PC-9 (cell line): ENCODE results near the gene FBXO33. TPM values are rescaled to one million over a fixed set of nuclear protein-coding genes. Genes with fewer than 3 reads are reported as not detected.

Source experiments
- BruUV-seq: library from RNA; stranded (reverse); fragments of 400-500 nt; replicated peaks from 2 replicates; lab custom pipeline; 2021; lab: Mats Ljungman, UMichigan
- CTCF ChIA-PET: fragments of 300-600 bp; sonication (Branson Sonifier 250); formaldehyde crosslinking; loops from one replicate; lab custom pipeline; 2022; ENCODE audit warnings: antibody characterized with exemption; lab: Charles Lee
- POLR2A ChIA-PET: fragments of 300-600 bp; sonication (Branson Sonifier 250); formaldehyde crosslinking; loops from one replicate; lab custom pipeline; 2022; ENCODE audit warnings: antibody characterized with exemption; ENCODE audit not compliant: unreplicated experiment; lab: Charles Lee
- DNase-seq, 2 experiments: peaks; one replicate each; pipeline versions ENCODE4 v3.0.0 to v3.0.0-alpha.2; 2015 to 2022; ENCODE audit warnings: mixed read lengths in 1 of 2
- H2AFZ ChIP-seq: fragments of 200-600 bp; sonication (generic); 2 replicates; pipeline ENCODE4 v1.8.1; 2017; ENCODE audit warnings: antibody characterized with exemption
- H3F3A ChIP-seq: fragments of 200-600 bp; sonication (generic); 2 replicates; pipeline ENCODE4 v1.8.1; 2017; ENCODE audit warnings: antibody characterized with exemption, mild to moderate bottlenecking, low read depth; ENCODE audit not compliant: insufficient read depth
- H3K27ac ChIP-seq: fragments of 200-600 bp; sonication (generic); 2 replicates; pipeline ENCODE4 v1.6.1; 2016; ENCODE audit warnings: mixed run types
- H3K27me3 ChIP-seq: fragments of 200-600 bp; sonication (generic); 2 replicates; pipeline ENCODE4 v1.6.1; 2016; ENCODE audit warnings: low read depth, mixed run types; ENCODE audit not compliant: insufficient read depth
- H3K36me3 ChIP-seq: fragments of 200-600 bp; sonication (generic); 2 replicates; pipeline ENCODE4 v1.6.1; 2016; ENCODE audit warnings: low read depth, mixed run types
- H3K4me1 ChIP-seq: fragments of 200-600 bp; sonication (generic); replicated peaks from 2 replicates; pipeline ENCODE4 v1.6.1; 2016; ENCODE audit warnings: mixed run types; ENCODE audit not compliant: insufficient read depth
- H3K4me2 ChIP-seq: fragments of 200-600 bp; sonication (generic); 2 replicates; pipeline ENCODE4 v1.6.1; 2017; ENCODE audit warnings: mixed run types
- H3K4me3 ChIP-seq: fragments of 200-600 bp; sonication (generic); 2 replicates; pipeline ENCODE4 v1.6.1; 2016; ENCODE audit warnings: mixed run types
- H3K79me2 ChIP-seq: fragments of 200-600 bp; sonication (generic); 2 replicates; pipeline ENCODE4 v1.6.1; 2017; ENCODE audit warnings: low read depth, mixed run types
- H3K9me2 ChIP-seq: fragments of 200-600 bp; sonication (generic); 2 replicates; pipeline ENCODE4 v1.8.1; 2017; ENCODE audit warnings: mild to moderate bottlenecking; ENCODE audit not compliant: insufficient read depth
- H3K9me3 ChIP-seq: fragments of 200-600 bp; sonication (generic); 2 replicates; pipeline ENCODE4 v1.8.1; 2016; ENCODE audit warnings: low read depth; ENCODE audit not compliant: insufficient read depth
- H4K20me1 ChIP-seq: fragments of 200-600 bp; sonication (generic); 2 replicates; pipeline ENCODE4 v1.8.1; 2017; ENCODE audit not compliant: insufficient read depth
- EZH2 ChIP-seq: fragments of 200-600 bp; sonication (generic); IDR thresholded peaks from 2 replicates; pipeline ENCODE4 v1.8.0; 2017; ENCODE audit warnings: antibody characterized with exemption, low read depth
- intact Hi-C: fragments of 100-400 bp; cut with micrococcal nuclease; formaldehyde crosslinking; loops from one replicate; pipeline ENCODE4 v1.10.0; 2022; ENCODE audit not compliant: unreplicated experiment
- total RNA-seq: library from RNA; stranded (reverse); gene quantifications from 2 replicates; pipeline ENCODE4 v1.2.3, GENCODE V29; 2021
- TF ChIP-seq, protein P1 (sequence below): fragments of 200-600 bp; sonication (generic); conservative IDR thresholded peaks from 2 replicates; pipeline ENCODE4 v1.6.1; 2017; ENCODE audit warnings: mixed run types, antibody characterized with exemption, mild to moderate bottlenecking, moderate library complexity

FBXO33 gene
- total RNA-seq, 1 experiment from 2014 or later = 9.0 TPM

DNA sequence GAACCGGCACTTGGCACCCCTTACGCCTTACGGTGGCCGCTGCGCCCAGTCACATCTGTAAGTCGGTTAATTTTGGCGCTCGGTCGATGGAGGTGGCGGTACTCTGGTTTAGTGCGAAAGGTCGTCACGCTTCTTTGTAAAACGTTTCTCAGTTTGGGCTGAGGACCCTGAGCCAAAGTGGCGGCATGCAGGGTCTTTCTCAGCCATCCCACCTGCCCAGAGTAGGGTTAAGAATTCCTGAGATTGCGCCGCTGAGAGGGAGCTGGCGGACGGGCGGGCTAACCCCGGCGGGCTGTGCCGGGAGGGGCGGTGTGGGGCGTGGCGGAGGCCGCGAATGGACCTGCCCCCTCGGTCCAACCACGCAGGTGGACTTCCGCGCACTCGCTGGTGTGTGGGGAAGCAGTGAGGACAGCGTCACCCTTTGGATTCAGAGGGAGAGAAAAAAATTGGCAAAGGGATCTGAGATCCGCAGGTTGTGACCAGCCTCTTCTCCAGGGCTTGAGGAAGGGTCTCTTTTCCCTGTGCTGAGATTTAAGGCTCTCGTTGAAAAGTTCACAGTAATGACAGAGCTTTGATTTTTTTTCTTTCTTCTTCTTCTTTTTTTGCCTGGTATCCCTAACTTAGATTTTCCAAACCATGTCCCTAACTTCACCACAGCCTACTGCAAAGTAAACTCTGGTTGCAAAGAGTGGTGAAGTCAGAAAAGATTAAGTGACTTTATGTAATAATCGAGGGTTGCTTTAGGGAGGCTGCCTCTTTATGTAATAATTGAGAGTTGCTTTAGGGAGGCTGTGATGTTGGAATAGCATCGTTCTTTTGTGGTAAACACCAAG, 602 bp upstream of the FBXO33 start:
- intact Hi-C loops = loop anchor here (1.0 to 5.0 kb wide), 3 partner anchors 166 to 330 kb away; partner anchors contain the start of genes SEC23A and TRAPPC6B
- TF ChIP-seq, protein P1, sequence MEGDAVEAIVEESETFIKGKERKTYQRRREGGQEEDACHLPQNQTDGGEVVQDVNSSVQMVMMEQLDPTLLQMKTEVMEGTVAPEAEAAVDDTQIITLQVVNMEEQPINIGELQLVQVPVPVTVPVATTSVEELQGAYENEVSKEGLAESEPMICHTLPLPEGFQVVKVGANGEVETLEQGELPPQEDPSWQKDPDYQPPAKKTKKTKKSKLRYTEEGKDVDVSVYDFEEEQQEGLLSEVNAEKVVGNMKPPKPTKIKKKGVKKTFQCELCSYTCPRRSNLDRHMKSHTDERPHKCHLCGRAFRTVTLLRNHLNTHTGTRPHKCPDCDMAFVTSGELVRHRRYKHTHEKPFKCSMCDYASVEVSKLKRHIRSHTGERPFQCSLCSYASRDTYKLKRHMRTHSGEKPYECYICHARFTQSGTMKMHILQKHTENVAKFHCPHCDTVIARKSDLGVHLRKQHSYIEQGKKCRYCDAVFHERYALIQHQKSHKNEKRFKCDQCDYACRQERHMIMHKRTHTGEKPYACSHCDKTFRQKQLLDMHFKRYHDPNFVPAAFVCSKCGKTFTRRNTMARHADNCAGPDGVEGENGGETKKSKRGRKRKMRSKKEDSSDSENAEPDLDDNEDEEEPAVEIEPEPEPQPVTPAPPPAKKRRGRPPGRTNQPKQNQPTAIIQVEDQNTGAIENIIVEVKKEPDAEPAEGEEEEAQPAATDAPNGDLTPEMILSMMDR = no peak
- no peak for TF ChIP-seq EZH2
- Histone ChIP-seq H3K9me2 (no peaks in the 10 kb centered on the region; the same call in 1 of the 2 replicates), H3K79me2 (peaks cover 33% of the 10 kb centered on the region), H3K9me3 (no peaks in the 10 kb centered on the region), H3K27me3 (no peaks in the 10 kb centered on the region), H3K4me2 (peak overlapping the region; percentile 96), H3K27ac (peak overlapping the region; percentile 77), H3K4me1 (peaks cover 8% of the 10 kb centered on the region), H4K20me1 (no peaks in the 10 kb centered on the region), H3K4me3 (peak overlapping the region; percentile 60), H2AFZ (peak overlapping the region; percentile 82), H3K36me3 (no peaks in the 10 kb centered on the region), H3F3A (peaks cover 9% of the 10 kb centered on the region)
- ChIA-PET POLR2A (interaction anchor here (0.6 to 1.2 kb wide), 3 partner anchors 192 to 313 kb away, joined by 3 to 5 read pairs (median 4); partner anchors contain the start of gene TRAPPC6B), CTCF (interaction anchor here (0.6 to 0.7 kb wide), 4 partner anchors 56 to 1712 kb away, joined by 5 to 8 read pairs (median 6); no protein-coding TSS in a partner anchor)
- TSS peak; percentile 80 for BruUV-seq
- DNase-seq = peak; percentile 73 to 92

DNA sequence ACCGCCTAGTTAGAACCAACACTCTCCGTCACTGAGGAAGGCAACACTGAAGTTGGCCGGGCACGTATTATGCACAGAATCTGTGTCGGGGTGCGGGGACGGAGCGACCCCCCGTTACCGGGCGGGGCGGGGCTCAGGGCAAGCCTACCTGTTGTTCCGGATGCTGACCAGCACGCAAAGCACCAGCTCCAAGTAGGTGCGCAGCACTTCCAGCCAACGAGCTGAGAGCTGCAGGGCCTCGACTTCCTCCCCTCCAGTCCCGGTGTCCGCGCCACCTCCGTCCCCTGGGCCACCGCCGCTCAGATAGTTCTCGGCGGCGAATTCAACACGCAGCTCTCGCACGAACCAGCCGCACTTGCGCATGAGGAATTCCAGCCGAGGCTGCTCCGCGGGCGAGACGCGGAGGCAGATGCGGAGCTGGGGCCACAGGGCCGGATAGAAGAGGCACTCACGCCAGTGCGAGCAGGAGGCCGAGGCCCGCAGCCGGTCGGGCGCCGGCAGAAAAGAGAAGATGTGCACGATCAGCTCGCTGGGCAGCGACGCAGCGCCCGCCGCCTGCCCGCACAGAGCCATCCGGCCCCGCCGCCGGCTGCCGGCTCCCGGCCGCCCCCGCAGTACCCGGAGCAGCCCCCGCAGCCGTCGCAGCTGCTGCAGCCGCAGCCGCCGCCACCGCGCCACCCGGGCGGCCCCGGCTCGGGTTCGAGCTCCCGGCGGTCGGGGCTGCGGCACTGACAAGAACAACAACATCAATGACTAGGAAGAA, 636 bp downstream of the FBXO33 start:
- Histone ChIP-seq H3K79me2 (peaks cover 33% of the 10 kb centered on the region), H3K36me3 (no peaks in the 10 kb centered on the region), H3K4me2 (peak overlapping the region; percentile 86), H3K9me2 (no peaks in the 10 kb centered on the region; the same call in 1 of the 2 replicates), H3F3A (peaks cover 9% of the 10 kb centered on the region), H3K9me3 (no peaks in the 10 kb centered on the region), H3K27ac (peak overlapping the region; percentile 96), H3K4me3 (peak overlapping the region; percentile 94), H3K27me3 (no peaks in the 10 kb centered on the region), H4K20me1 (no peaks in the 10 kb centered on the region), H2AFZ (peak overlapping the region; percentile 95), H3K4me1 (peaks cover 8% of the 10 kb centered on the region)
- DNase-seq = peak; percentile 34 to 38
- ChIA-PET CTCF (no interaction called here), POLR2A (interaction anchor here (0.7 to 1.2 kb wide), 2 partner anchors 38 to 261 kb away, joined by 4 to 5 read pairs; partner anchors contain the start of gene TRAPPC6B)
- BruUV-seq = no TSS peak
- intact Hi-C loops = loop anchor here (1.0 to 5.0 kb wide), 3 partner anchors 164 to 329 kb away; partner anchors contain the start of genes SEC23A and TRAPPC6B
- TF ChIP-seq EZH2 = no peak
- TF ChIP-seq, protein P1 = no peak
